Hepatic stellate cell (primary cell): ENCODE data around the gene EFS.
"Not testable (repeated sequence)": the region's sequence is repeated elsewhere in the genome, so short reads cannot be mapped to it uniquely, and the experiment has no call there.

Source experiments
- DNase-seq: peaks from one replicate; pipeline ENCODE4 v3.0.0; 2011; ENCODE audit warnings: low spot score

Gene EFS, protein sequence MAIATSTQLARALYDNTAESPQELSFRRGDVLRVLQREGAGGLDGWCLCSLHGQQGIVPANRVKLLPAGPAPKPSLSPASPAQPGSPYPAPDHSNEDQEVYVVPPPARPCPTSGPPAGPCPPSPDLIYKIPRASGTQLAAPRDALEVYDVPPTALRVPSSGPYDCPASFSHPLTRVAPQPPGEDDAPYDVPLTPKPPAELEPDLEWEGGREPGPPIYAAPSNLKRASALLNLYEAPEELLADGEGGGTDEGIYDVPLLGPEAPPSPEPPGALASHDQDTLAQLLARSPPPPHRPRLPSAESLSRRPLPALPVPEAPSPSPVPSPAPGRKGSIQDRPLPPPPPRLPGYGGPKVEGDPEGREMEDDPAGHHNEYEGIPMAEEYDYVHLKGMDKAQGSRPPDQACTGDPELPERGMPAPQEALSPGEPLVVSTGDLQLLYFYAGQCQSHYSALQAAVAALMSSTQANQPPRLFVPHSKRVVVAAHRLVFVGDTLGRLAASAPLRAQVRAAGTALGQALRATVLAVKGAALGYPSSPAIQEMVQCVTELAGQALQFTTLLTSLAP

DNA sequence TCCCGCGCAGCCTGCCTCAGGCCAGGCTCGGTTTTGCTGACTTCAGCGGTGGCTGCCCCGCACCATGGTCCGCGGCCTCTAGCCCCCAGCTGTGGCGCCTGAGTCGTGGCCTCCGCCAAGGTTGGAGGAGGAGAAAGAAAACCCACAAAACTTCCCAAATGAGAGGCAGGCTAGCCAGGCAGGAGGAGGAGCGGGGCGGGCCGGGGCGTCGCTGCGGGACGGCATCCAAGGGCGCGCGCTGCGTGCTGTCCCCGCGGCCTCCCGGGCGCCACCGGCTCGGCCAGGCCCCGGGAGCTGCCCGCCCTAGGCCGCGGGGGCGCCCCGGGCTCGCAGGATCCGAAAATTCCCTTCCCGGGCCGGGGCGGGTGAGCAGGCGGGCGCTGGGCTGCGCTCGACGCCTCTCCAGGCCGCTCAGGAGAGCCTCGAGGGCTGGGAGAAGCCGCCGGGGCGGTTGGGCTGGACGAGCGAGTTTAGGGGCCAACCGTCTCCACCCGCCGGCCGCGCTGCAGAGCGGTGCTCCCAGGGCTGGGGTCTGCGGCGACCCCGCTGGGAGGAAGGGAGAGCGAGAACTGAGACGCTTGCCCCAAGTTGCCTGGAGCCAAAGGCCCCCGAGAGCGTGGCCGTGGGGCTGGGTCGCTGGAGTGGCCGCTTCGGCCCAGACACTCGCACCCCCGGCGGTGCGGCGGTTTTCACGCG, at the start of gene EFS:
Gene EFS, minus strand, starts transcription at position 137 of the 696 bp plus-strand sequence. CDS start 147 bp downstream, outside the sequence.
- DNase-seq: peak; percentile 41

DNA sequence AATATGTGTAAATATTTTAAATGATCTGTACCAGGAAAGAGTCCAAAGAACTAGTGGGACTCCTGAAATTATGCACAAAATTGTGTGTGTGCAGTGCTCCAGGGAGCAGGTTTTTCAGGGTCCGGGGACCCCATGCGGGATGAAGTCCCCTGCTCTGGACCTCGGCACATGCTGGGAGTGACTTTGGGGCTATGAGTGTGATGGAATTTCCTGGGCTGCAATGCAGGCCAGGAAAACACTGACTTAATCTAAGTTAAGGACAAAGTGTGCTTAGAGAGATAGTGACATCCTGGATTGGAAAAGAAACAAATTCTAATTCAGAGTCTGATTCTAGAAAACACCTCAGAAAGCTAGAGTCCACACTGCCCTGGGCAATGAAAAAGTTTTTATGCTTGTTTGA, 49.3 kb upstream of the EFS start:
- DNase-seq: no peak

DNA sequence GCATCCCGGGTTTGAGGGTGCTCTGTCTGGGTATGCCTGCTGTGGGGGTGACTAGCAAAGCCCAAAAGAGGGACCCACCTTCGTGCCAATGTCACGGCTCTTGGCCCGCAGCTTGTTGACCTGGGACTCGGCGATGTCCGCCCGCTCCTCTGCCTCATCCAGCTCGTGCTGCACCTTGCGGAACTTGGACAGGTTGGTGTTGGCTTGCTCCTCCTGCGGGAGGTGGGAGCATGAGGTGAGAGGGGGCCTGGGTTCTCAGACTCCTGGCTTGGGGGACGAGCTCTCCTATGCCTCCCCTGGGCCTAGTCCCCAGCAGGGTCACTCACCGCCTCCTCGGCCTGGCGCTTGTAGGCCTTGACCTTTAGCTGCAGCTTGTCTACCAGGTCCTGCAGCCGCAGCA, 48.7 kb upstream of the EFS start:
- no peak for DNase-seq

DNA sequence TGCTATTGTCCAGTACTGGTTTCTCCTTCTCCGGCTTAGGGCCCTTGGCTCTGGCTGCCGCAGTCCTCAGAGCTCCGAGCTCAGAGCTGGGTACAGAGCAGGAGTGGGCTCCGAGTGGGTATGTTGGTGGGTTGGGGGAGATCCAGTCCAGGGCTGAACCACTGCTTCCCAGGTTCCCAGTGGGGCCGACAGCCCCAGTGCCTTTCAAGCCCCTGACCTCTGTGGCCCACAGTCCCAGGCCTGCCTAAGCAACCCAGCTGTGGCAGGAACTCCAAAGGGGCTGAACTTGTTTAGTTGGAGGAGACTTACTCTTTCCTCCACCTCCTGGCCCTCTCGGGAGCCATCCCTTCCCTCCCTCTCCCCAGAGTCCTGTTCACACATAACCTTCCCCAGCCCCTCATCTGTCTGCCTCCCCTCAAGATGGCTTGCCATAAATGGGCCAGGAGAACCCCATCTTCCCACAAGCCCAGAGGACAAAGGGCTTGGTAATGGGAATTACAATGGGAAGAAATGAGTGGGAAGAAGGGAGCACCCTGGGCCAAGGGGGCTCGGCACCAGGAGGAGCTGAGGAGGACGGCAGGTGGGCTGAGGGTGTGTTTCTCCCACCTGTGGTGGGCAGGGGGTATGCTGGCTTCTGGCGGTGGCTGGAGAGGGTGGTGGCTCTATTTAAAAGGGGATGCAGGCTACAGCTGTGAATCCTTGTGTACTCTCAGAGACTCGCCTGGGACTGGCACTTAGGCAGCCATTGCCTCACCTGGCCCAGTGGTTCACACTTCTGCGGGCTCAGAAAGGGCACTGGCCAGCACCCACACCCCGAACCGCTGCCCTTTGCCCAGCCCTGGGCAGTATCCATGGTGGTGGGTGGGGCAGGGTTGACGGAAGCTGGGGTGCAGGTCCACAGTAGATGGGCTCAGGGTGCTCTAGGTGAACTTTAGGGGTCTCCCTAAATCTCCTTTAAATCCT, 46.9 kb upstream of the EFS start:
- DNase-seq: no peak

DNA sequence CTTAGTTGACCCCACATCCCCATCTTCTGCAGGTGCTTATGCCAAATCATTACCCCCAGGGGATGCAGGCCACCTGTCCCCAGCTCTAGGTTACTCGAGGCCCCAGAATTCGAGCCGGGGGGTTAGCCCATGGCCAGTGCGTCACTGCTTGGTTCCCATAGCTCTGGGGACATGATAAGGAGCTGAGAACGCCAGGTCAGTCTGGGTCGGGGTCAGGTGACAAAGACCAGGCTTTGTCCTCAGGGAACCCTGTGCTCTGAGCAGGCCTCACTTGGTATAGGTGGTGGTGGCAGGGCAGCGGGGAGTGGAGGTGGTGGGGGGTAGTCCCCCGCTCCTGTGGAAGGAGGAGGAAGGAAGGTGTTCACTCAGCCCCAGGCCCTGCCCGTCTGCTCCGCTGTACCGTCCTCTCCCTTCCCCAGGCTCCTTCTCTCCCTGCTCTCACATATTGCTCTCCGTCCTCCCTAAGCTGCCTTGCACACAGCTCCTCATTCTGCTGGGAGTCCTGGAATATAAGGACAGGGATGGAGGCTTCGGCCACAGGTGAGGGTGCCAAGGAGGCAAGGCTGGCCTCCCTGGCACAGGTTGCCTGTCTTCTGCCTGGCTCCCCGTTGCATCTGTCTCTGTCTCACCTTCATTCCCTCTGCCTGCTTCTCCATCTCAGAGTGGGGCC, 45.1 kb upstream of the EFS start:
- DNase-seq: no peak

DNA sequence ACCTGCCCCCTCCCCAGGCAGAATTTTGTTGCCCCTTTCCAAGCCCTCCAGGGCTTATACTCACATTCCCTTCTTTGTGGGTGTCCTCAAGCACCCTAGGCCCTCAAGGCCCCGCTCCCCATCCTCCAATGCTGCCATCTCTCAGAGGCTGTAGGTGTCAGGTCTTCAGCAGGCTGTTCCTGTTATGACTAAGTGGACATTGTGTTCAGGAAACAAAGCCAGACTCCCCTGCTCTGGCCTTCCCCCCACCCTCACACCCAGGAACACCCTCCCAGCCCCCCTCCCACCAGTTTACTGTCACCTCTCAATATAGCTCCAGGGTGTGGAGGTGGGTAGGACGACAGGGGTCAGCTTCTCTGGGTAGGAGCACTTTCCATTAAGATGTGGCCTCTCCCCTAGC, 44.5 kb upstream of the EFS start:
- DNase-seq: no peak

DNA sequence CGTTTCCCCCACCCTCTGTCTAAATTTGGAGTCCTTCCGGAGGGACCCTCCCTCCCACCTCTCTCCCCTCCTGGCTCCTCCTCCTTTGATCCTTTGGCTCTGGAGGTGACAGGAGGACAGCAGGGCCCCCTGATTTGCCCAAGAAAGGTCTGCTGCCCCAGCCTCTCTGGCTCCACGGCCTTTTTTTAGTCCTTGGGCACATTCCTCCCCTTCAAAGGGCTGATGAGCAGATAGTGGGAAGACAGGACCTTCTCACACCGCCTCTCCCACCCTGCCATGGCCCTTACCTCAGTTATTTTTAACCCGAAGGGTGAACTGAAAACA, 43.3 kb upstream of the EFS start:
- DNase-seq: no peak

DNA sequence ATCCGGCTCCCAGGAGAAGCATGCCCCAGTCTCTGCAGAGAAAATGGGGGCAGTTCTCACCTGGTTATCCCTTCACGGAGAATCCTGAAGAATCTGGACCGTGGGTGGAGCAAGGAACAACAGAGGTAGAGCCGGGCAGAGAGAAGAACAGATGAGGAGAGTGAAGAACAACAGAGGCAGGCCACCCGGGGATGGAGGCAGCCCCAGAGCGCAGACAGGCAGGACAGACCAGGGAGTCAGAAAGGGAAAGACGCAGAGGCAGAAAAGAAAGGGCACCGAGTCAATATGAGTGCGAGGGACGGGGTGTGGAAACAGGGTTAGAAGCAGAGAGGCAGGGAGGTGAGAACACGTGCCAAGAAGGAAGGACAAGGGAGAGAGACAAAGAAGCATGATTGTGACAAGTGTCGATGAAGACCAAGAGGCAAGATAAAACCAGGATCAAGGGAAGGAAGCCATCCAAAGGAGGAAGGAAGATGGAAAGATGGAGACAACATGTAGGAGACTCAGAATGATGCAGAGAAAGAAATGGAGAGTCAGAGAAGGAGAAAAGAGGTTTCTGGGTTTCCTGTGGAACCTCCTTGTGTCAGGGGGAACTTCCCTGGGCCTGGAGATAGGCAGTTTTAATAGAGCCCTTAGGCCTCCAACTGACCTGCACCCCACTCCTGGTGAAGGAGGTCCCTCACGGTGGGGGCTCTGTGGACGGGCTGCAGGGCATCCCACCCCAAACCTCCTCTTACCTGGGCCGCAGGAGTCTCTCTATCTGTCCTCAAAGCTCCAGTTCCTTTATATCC, 42.7 kb upstream of the EFS start, which contains the start of gene MYH6:
Gene MYH6, minus strand, starts transcription at position 758 of the 791 bp plus-strand sequence. CDS start 1,050 bp downstream, outside the sequence.
- no peak for DNase-seq

DNA sequence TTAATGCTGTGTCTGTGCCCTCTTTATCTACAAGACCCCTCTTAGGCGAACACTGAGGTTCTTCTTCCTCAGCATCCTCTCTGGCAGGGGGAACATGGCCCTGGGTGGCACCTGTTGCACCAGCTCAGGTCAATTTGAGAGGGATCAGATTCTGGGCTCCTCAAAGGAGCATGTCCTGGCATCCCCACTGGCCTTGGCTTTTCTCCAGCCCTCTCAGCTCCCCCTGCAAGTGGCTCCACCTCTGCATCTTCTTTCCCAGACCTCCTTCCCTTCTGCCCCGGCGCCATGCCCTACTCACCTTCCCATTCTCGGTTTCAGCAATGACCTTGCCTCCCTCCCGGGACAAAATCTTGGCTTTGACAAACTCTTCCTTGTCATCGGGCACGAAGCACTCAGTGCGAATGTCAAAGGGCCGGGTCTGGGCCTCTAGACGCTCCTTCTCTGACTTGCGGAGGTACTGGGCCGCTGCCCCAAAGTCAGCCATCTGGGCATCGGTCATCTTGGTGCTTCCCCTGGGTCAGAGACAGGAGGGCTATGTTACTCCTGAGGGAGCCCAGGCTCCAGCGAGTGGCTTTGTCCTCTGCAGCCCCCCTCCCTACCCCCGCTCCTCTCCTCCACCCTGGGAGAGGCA, 41.9 kb upstream of the EFS start:
- no peak for DNase-seq

DNA sequence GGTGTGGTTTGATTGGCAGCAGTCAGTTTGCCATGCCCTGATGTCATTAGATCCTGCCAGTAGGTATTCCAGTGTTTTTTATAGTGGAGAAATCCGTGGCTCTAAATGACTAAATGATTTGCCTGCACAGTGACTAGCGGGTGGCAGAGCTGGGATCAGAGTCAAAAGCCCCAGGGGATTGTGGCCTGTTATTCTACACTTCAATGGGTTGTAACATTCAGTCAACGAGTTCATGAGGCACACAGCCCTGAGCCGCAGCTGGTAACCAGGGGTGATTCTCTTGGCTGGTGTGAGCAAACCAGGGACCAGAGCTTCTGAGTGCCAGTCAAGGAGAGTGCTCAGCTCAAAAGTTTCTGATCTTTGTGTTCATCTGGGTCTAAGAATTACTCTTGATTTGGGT, 41.3 kb upstream of the EFS start:
- no peak for DNase-seq

DNA sequence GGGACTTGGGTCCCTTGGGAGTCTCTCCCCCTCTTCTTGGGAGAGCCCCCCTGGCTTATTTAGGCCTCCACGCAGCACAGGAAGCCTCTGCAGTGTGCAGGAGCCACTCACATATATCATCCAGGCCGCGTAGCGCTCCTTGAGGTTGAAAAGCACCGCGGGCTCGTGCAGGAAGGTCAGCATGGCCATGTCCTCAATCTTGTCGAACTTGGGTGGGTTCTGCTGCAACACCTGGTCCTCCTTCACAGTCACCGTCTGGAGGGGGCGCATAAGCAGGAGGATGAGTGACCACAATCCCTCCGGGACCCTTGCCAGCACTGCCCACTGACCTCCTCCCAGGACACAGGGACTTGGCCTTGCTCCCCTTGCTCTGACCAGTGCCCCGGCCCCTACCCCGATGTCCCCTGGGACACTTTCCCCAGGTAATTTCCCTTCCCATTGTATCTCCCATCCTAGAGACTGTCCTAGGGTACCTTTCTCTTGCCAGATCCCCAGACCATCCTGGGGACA, 40.6 kb upstream of the EFS start:
- DNase-seq: no peak

DNA sequence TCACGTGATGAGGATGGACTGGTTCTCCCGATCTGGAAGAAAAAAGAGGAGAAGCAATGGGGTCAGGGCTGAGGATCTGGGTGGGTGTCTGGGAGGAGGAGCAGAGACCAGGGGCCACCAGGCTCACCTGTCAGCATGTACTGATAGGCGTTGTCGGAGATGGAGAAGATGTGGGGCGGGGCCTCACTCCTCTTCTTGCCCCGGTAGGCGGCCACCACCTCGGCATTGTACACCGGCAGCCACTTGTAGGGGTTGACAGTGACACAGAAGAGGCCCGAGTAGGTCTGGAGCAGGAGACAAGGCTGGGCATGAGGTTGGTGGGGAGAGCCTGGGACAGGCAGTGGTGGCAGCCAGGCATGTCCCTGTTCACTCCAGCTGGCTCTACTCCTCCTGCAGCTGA, 40.1 kb upstream of the EFS start:
- DNase-seq: no peak

DNA sequence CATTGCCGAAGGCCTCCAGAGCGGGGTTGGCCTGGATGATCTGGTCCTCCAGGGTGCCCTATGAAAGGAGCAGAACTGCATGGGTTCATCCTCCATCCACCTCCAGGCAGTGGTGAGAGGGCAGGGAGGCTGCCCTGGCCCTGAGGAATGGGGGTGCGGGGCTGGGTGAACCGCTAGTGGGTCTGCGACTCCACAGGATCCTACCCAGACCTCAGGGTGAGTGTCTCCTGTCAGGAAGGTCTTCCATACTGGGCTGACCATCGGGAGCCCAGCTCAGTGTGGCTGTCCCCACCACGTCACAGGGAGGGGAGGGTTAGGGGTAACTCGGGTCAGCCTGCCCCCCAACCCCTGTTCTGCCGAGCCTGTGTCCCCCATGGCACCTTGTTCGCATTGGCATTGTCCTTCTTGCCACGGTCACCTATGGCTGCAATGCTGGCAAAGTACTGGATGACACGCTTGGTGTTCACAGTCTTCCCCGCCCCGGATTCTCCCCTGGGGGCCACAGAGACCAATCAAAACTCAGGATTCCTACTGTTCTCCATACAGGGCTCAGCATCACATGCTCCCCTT, 39.4 kb upstream of the EFS start:
- no peak for DNase-seq

DNA sequence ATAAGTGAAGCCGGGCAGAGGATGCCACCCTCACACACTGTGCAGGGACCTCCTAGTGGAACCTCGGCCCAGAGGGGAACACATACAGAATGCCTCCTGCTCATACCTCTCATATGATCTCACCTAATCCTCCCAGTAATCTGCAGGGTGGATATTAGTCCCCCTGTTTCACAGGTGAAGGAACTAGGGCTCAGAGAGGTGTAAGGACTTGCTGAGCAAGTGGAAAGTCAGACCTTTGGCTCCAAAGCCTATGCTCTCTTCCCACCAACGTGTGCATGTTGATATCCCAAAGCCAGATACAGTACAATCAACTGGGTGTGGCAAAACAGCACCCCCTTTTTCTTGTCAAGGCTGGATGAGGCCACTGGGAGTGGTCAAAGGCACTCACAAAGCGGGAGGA, 38.9 kb upstream of the EFS start:
- DNase-seq: no peak

DNA sequence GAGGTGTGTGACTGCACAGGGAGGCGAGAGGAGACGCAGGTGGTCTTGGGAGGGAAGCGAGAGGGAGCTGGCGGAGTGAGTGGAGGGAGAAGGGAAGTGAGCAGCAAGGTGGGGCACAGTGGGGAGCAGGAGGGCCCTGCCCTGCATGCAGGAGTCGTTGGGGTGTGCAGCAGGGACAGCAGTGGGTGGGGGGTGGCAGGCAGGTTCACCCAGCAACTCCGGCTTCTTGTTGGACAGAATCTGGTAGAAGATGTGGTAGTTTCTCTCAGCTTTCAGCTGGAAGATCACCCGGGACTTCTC, 38.1 kb upstream of the EFS start:
- no peak for DNase-seq

DNA sequence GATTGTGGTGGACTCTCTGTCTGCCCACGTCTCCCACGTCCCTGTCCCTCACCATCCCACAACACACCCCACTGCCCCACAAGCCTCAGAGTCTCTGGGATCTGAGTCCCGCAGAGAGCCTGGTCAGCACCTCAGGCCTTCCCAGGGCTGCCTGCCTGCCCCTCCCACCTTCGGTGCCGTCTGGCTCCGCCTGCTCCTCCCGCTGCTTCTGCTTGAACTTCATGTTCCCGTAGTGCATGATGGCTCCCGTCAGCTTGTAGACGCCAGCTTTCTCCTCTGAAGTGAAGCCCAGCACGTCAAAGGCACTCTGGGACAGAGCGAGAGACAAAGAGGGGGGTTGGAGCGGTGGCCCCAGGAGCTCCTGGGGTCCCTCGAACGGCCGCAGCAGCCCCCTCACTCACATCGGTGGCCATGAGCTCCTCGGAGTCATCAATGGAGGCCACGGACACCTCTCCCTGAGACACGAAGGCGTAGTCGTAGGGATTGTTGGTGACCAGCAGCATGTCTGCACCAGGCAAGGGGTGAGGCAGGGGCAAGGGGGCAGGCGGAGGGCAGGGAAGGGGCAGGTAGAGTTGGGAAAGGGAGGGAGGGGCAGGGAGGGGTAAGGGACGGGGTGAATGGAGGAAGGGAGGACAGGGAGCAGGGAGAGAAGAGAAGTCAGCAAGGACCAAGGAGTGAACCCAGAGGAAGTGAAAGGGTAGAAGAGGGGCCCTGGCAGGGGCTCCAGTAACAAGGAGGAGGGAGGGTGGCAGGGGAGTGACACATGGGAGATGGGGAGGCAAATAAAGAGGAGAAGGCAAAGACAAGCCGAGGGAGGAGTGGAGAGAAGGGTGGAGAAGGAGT, 37.5 kb upstream of the EFS start:
- no peak for DNase-seq

DNA sequence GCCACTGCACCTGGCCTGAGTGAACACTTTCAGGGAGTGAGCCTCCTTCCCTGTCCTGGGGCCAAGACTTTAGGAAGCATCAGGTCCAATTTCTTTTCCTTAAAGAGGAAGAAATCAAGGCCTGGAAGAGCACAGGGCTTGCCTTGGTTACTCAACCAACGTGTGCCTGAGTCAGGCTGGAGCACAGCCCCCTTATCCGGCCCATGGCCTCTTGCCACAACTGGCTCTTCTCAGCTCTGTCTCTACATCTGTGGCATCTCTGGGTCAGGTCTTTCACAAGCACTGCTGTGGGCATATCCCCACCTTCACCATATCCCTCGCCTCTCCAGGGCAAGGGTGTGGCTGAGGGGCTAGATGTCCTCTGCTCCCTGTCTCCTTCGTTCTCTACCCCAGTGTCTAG, 36.3 kb upstream of the EFS start:
- no peak for DNase-seq

DNA sequence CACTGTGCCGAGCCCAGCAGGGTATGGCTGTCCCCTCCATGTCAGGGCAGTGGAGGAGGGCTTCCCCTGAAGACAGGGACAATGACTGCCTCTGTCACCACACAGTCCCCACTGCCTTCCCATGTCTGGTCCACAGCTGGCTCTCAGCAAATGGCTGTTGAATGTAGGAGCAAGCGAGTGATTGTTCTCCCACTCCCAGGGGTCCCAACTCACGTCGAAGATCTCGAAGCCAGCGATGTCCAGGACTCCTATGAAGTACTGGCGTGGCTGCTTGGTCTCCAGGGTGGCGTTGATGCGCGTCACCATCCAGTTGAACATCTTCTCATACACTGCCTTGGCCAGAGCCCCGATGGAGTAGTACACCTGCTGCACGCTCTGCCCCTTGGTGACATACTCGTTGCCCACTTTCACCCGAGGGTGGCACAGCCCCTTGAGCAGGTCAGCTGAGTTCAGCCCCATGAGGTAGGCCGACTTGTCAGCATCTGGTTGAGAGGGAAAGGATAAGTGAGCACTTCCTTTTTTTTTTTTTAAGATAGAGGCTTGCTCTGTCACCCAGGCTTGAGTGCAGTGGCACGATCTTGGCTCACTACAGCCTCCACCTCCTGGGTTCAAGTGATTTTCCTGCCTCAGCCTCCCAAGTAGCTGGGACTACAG, 35.7 kb upstream of the EFS start:
- not testable (repeated sequence) for DNase-seq
